Neural cell (in vitro differentiated cells): ENCODE results near the gene XIRP2. TPM values are rescaled to one million over a fixed set of nuclear protein-coding genes. Genes with fewer than 3 reads are reported as not detected.

Experiments used
- H2AFZ ChIP-seq: fragments of 200-600, 300-800 bp; sonication (generic), shearing (Covaris generic); 2 replicates; pipeline ENCODE4 v1.6.0; 2014; ENCODE audit warnings: low read depth, mild to moderate bottlenecking, antibody characterized with exemption, low read length, moderate library complexity
- H3F3A ChIP-seq: fragments of 200-600 bp; shearing (Covaris generic); 2 replicates; pipeline ENCODE4 v1.6.1; 2016; ENCODE audit warnings: mild to moderate bottlenecking, moderate library complexity, mixed read lengths, antibody characterized with exemption, low read length; ENCODE audit not compliant: insufficient read depth, poor library complexity, severe bottlenecking
- H3K27ac ChIP-seq: fragments of 200-600, 300-800 bp; sonication (generic), shearing (Covaris generic); 2 replicates; pipeline ENCODE4 v1.5.1; 2014; ENCODE audit warnings: mild to moderate bottlenecking, low read length, moderate library complexity
- H3K27me3 ChIP-seq: fragments of 300-800, 200-600 bp; sonication (generic), shearing (Covaris generic); 2 replicates; pipeline ENCODE4 v1.6.0; 2014; ENCODE audit warnings: mild to moderate bottlenecking, low read depth, low read length, moderate library complexity; ENCODE audit not compliant: insufficient read depth
- H3K36me3 ChIP-seq: fragments of 300-800, 200-600 bp; sonication (generic), shearing (Covaris generic); 2 replicates; pipeline ENCODE4 v1.5.1; 2014; ENCODE audit warnings: mild to moderate bottlenecking, antibody characterized with exemption, low read length, moderate library complexity; ENCODE audit not compliant: insufficient read depth
- H3K4me2 ChIP-seq: fragments of 300-800, 200-600 bp; sonication (generic), shearing (Covaris generic); 2 replicates; pipeline ENCODE4 v1.6.0; 2014; ENCODE audit warnings: mild to moderate bottlenecking, low read length
- H3K4me3 ChIP-seq: fragments of 300-800, 200-600 bp; sonication (generic), shearing (Covaris generic); 2 replicates; pipeline ENCODE4 v1.5.1; 2014; ENCODE audit warnings: mild to moderate bottlenecking, low read length, moderate library complexity
- H3K79me2 ChIP-seq: fragments of 200-600 bp; shearing (Covaris generic); replicated peaks from 2 replicates; pipeline ENCODE4 v1.6.0; 2014; ENCODE audit warnings: mild to moderate bottlenecking, low read length, moderate library complexity; ENCODE audit not compliant: insufficient read depth
- H3K9ac ChIP-seq: fragments of 300-800, 200-600 bp; sonication (generic), shearing (Covaris generic); 2 replicates; pipeline ENCODE4 v1.6.1; 2016; ENCODE audit warnings: mild to moderate bottlenecking, low read length, mixed read lengths
- H3K9me2 ChIP-seq: fragments of 200-600 bp; shearing (Covaris generic); 2 replicates; pipeline ENCODE4 v1.6.1; 2016; ENCODE audit warnings: mild to moderate bottlenecking, low read length, mixed read lengths; ENCODE audit not compliant: insufficient read depth
- H3K9me3 ChIP-seq: fragments of 200-600, 300-800 bp; sonication (generic), shearing (Covaris generic); 2 replicates; pipeline ENCODE4 v1.6.1; 2016; ENCODE audit warnings: mild to moderate bottlenecking, mixed run types, low read length, moderate library complexity, mixed read lengths
- H4K20me1 ChIP-seq: fragments of 200-600 bp; shearing (Covaris generic); 2 replicates; pipeline ENCODE4 v1.6.1; 2016; ENCODE audit warnings: mild to moderate bottlenecking, mixed run types; ENCODE audit not compliant: insufficient read depth
- CTCF ChIP-seq: fragments of 450-650 bp; IDR thresholded peaks from 2 replicates; pipeline ENCODE4 v1.5.1; 2014; ENCODE audit warnings: antibody characterized with exemption, mild to moderate bottlenecking, moderate library complexity; ENCODE audit not compliant: poor library complexity, severe bottlenecking
- EP300 ChIP-seq: fragments of 450-650 bp; conservative IDR thresholded peaks from 2 replicates; pipeline ENCODE4 v1.6.1; 2014; ENCODE audit warnings: antibody characterized with exemption, mild to moderate bottlenecking, moderate library complexity; ENCODE audit not compliant: poor library complexity, severe bottlenecking
- EZH2 ChIP-seq: fragments of 200-600, 300-800 bp; shearing (Covaris generic), sonication (generic); IDR thresholded peaks from 2 replicates; pipeline ENCODE4 v1.6.1; 2014; ENCODE audit warnings: antibody characterized with exemption, low read length, borderline replicate concordance, mild to moderate bottlenecking; ENCODE audit not compliant: insufficient read depth, poor library complexity, severe bottlenecking
- MXI1 ChIP-seq: fragments of 450-650 bp; conservative IDR thresholded peaks from 2 replicates; pipeline ENCODE4 v1.6.1; 2014; ENCODE audit warnings: antibody characterized with exemption, mild to moderate bottlenecking; ENCODE audit not compliant: poor library complexity, severe bottlenecking
- POLR2AphosphoS5 ChIP-seq: IDR thresholded peaks from 2 replicates; pipeline ENCODE4 v1.6.1; 2012
- RAD21 ChIP-seq: fragments of 450-650 bp; conservative IDR thresholded peaks from 2 replicates; pipeline ENCODE4 v1.6.1; 2014; ENCODE audit warnings: antibody characterized with exemption, mild to moderate bottlenecking, moderate library complexity
- REST ChIP-seq: IDR thresholded peaks from 2 replicates; pipeline ENCODE4 v1.6.1; 2012; ENCODE audit warnings: borderline replicate concordance
- SMC3 ChIP-seq: fragments of 450-650 bp; conservative IDR thresholded peaks from 2 replicates; pipeline ENCODE4 v1.6.1; 2014; ENCODE audit warnings: antibody characterized with exemption, mild to moderate bottlenecking, moderate library complexity; ENCODE audit not compliant: poor library complexity
- TAF1 ChIP-seq: IDR thresholded peaks from 2 replicates; pipeline ENCODE4 v1.6.1; 2012; ENCODE audit warnings: low read depth
- polyA plus RNA-seq: library from polyadenylated mRNA; depleted of rRNA; stranded (reverse); fragments of >200 nt; gene quantifications from 2 replicates; pipeline ENCODE4 v1.2.3, GENCODE V29; 2014

The XIRP2 gene
- polyA plus RNA-seq, 1 donor from 2014 or later = not detected

GRCh38 chr2:167142554-167142953 is 254.3 kb downstream of the XIRP2 start:
- Histone ChIP-seq H3K27me3 (no peaks in the 10 kb centered on the region), H4K20me1 (no peaks in the 10 kb centered on the region), H3F3A (no peaks in the 10 kb centered on the region), H3K9me2 (no peaks in the 10 kb centered on the region), H3K27ac (no peak overlapping the region), H3K4me2 (no peak overlapping the region), H3K4me3 (no peak overlapping the region), H3K9me3 (no peaks in the 10 kb centered on the region), H3K79me2 (no peaks in the 10 kb centered on the region), H3K9ac (no peak overlapping the region), H2AFZ (no peak overlapping the region), H3K36me3 (no peaks in the 10 kb centered on the region)
- TF ChIP-seq POLR2AphosphoS5 (no peak), MXI1 (no peak), TAF1 (no peak), EZH2 (no peak), EP300 (no peak), REST (no peak), SMC3 (no peak), RAD21 (no peak), CTCF (no peak)

- H3K27ac ChIP-seq = no peak overlapping the region
- no peak for TF ChIP-seq TAF1
- no peak for TF ChIP-seq CTCF
- TF ChIP-seq RAD21 = no peak
- TF ChIP-seq EZH2 = no peak
- no peak for TF ChIP-seq EP300
- no peak for TF ChIP-seq SMC3
- TF ChIP-seq POLR2AphosphoS5 = no peak
- TF ChIP-seq REST = no peak
- no peak for TF ChIP-seq MXI1
- H3K27me3 ChIP-seq = no peaks in the 10 kb centered on the region
- no peak overlapping the region for H2AFZ ChIP-seq
- H3K79me2 ChIP-seq = no peaks in the 10 kb centered on the region
- no peak overlapping the region for H3K4me3 ChIP-seq
- no peaks in the 10 kb centered on the region for H3F3A ChIP-seq
- no peak overlapping the region for H3K9ac ChIP-seq
- no peaks in the 10 kb centered on the region for H3K36me3 ChIP-seq
- H3K9me2 ChIP-seq = no peaks in the 10 kb centered on the region
- no peaks in the 10 kb centered on the region for H3K9me3 ChIP-seq
- no peak overlapping the region for H3K4me2 ChIP-seq
- H4K20me1 ChIP-seq = no peaks in the 10 kb centered on the region
These were observed 256.1 kb downstream of the XIRP2 start for GRCh38 chr2:167144179-167144898.
